GM12878 (cell line): ENCODE measurements around the gene TRIM17. TPM values are rescaled to one million over a fixed set of nuclear protein-coding genes. Genes with fewer than 3 reads are reported as not detected.
A peak's percentile ranks its signal among the peaks of the same experiment; 100 is the strongest.

ENCODE experiments used
- ATAC-seq: fragments of 200-7000 bp; cut with Tn5 transposase; 3 replicates; pipeline ENCODE4 v1.9.1; 2020; ENCODE audit warnings: mild to moderate bottlenecking, moderate library complexity
- BruUV-seq: library from RNA; stranded (reverse); fragments of 400-500 nt; replicated peaks from 2 replicates; lab custom pipeline; 2021; lab: Mats Ljungman, UMichigan
- CTCF ChIA-PET: fragments of 300-600 bp; sonication (Branson Sonifier 250); formaldehyde crosslinking; extraction: SDS; loops from one replicate; lab custom pipeline; 2021; ENCODE audit warnings: inconsistent platforms; lab: Yijun Ruan, JAX
- POLR2A ChIA-PET: fragments of 350-600 bp; formaldehyde crosslinking; extraction: SDS; loops from one replicate; lab custom pipeline; 2021; ENCODE audit warnings: inconsistent platforms; lab: Charles Lee
- RAD21 ChIA-PET: fragments of 300-600 bp; sonication (Branson Sonifier 250); formaldehyde crosslinking; loops from one replicate; lab custom pipeline; 2023; ENCODE audit warnings: antibody characterized with exemption; ENCODE audit not compliant: unreplicated experiment; lab: Charles Lee
- SMC1A ChIA-PET: fragments of 300-600 bp; sonication (Branson Sonifier 250); formaldehyde crosslinking; loops from one replicate; lab custom pipeline; 2023; ENCODE audit not compliant: unreplicated experiment, uncharacterized antibody; lab: Charles Lee
- DNase-seq: peaks from one replicate; pipeline ENCODE4 v3.0.0-alpha.2; 2011; ENCODE audit warnings: low read depth, low spot score
- FAIRE-seq: peaks from 3 replicates; lab custom pipeline; 2011; peaks lifted over from hg19 to GRCh38; lab: Jason Lieb, UNC
- H2AFZ ChIP-seq: 2 replicates; pipeline ENCODE4 v1.6.0; 2011; ENCODE audit warnings: low read depth, low read length, control low read depth; ENCODE audit not compliant: control insufficient read depth
- H3K27ac ChIP-seq: 2 replicates; pipeline ENCODE4 v1.5.1; 2011; ENCODE audit warnings: control low read depth; ENCODE audit not compliant: control insufficient read depth, insufficient read depth
- H3K27me3 ChIP-seq, 2 experiments: replicated peaks in 1 of 2; 2 replicates each; pipeline versions ENCODE4 v1.6.0 to v1.6.1; 2011; ENCODE audit warnings: low read length in 1 of 2; ENCODE audit not compliant: control insufficient read depth in 2 of 2, insufficient read depth in 2 of 2
- H3K36me3 ChIP-seq, 2 experiments: 2 replicates each; pipeline ENCODE4 v1.5.1; 2011; ENCODE audit warnings: low read length in 1 of 2; ENCODE audit not compliant: control insufficient read depth in 2 of 2, insufficient read depth in 2 of 2
- H3K4me1 ChIP-seq: 2 replicates; pipeline ENCODE4 v1.6.1; 2011; ENCODE audit warnings: mild to moderate bottlenecking, low read length, moderate library complexity, mixed read lengths; ENCODE audit not compliant: control insufficient read depth, insufficient read depth
- H3K4me2 ChIP-seq: 2 replicates; pipeline ENCODE4 v1.6.0; 2011; ENCODE audit warnings: control low read depth; ENCODE audit not compliant: control insufficient read depth, insufficient read depth
- H3K4me3 ChIP-seq: fragments of 200-600 bp; sonication (generic); 2 replicates; pipeline ENCODE4 v1.5.1; 2016
- H3K79me2 ChIP-seq: 2 replicates; pipeline ENCODE4 v1.6.0; 2011; ENCODE audit warnings: low read length; ENCODE audit not compliant: control insufficient read depth, insufficient read depth
- H3K9ac ChIP-seq: 2 replicates; pipeline ENCODE4 v1.8.0; 2011; ENCODE audit warnings: low read length, control low read depth, mixed read lengths; ENCODE audit not compliant: control insufficient read depth, insufficient read depth
- H3K9me3 ChIP-seq: replicated peaks from 3 replicates; pipeline ENCODE4 v1.5.1; 2011; ENCODE audit warnings: mild to moderate bottlenecking, low read length; ENCODE audit not compliant: control insufficient read depth, insufficient read depth
- H4K20me1 ChIP-seq: 2 replicates; pipeline ENCODE4 v1.6.0; 2011; ENCODE audit not compliant: control insufficient read depth, insufficient read depth
- ASH2L ChIP-seq: fragments of 300-600, 200-600 bp; sonication (generic); IDR thresholded peaks from 2 replicates; pipeline ENCODE4 v1.6.1; 2017; ENCODE audit warnings: low read depth, mild to moderate bottlenecking, borderline replicate concordance
- FOXM1 ChIP-seq: IDR thresholded peaks from 2 replicates; pipeline ENCODE4 v1.6.1; 2012; ENCODE audit warnings: low read depth, mild to moderate bottlenecking, inconsistent platforms, low read length, moderate library complexity
- IRF4 ChIP-seq: IDR thresholded peaks from 2 replicates; pipeline ENCODE4 v1.6.1; 2011; ENCODE audit warnings: low read depth, low read length
- WGBS: methylation state at CpG from one replicate; pipeline ENCODE4 v1.1.6; 2016; ENCODE audit warnings: low lambda C conversion rate; ENCODE audit not compliant: insufficient replicate concordance, insufficient coverage; ENCODE audit errors: missing lambda C conversion rate; 5-methylcytosine and 5-hydroxymethylcytosine counted together
- in situ Hi-C: fragments of 300-500 bp; cut with MboI; formaldehyde crosslinking; loops from 9 replicates; pipeline ENCODE4 v1.14.3; 2018; ENCODE audit warnings: mixed read lengths
- intact Hi-C: fragments of 100-400 bp; cut with micrococcal nuclease; formaldehyde crosslinking; loops from one replicate; pipeline ENCODE4 v1.14.2; 2022; ENCODE audit not compliant: unreplicated experiment
- polyA plus RNA-seq, 11 experiments: library from polyadenylated mRNA; depleted of rRNA in 4 of 11; unstranded in 6 of 11; stranded (reverse) in 5 of 11; fragments of >200 nt; fragmentation: Nextera tagmentation in 4 of 11; fragmentation: Illumina TruSeq in 1 of 11; extraction: Ambion mirVana in 4 of 11; extraction: Trizol in 1 of 11; gene quantifications; 1 replicate in 1 of 11; 2 replicates in 10 of 11; pipeline versions ENCODE4 v1.2.1 to v1.2.3, GENCODE V29; 2011 to 2016; ENCODE audit warnings: inconsistent platforms in 2 of 11, missing spikeins in 2 of 11, low read depth in 1 of 11
- total RNA-seq, 4 experiments: library from RNA; depleted of rRNA in 3 of 4; stranded (reverse); fragments of >200 nt in 3 of 4; fragmentation: Illumina TruSeq in 1 of 4; extraction: Trizol in 1 of 4; gene quantifications; 2 replicates each; pipeline versions ENCODE4 v1.2.1 to v1.2.3, GENCODE V29; 2013 to 2021
- TF ChIP-seq, protein P1 (sequence below): fragments of 450-650 bp; IDR thresholded peaks from 2 replicates; pipeline ENCODE4 v1.6.1; 2017; ENCODE audit warnings: mild to moderate bottlenecking
- TF ChIP-seq, protein P2 (sequence below): fragments of 450-650 bp; IDR thresholded peaks from 2 replicates; pipeline ENCODE4 v1.6.1; 2014; ENCODE audit warnings: mild to moderate bottlenecking

The TRIM17 gene
- total and polyA plus RNA-seq, 10 of the 15 experiments (the other 5 are each of a cell fraction or from before 2014, with no cell fraction given): 0.16 to 0.32 TPM; not detected in 8

DNA sequence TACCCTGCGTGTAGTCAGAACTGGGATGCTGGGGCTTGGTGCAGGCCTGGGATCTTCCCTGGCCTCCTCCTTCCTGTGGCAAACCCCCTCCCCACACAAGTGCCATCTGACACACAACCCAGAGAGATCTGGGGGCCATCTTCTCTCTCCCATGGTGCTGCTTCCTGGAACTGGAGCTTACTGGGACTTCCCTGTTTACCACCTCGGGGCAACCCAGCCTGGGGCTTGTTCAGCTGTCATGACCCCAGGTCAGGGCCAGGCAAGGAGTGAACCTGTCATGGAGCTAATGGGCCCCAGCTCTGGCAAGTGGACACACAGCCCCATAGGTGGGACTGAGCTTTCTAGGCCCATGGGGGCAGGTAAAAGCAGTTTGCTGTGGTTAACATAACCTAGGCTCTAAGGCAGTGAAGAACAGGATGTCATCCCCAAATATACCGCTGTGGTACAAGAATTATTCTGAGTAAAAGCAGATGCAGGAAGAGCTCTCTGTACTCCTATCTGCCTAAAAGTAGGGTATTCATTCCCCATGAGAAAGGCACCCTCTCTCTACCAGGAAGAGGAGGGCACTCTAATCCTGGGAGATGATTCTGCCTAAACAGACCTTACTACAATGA is 12.4 kb downstream of the TRIM17 start:
- no peaks in the 10 kb centered on the region for H3K27me3 ChIP-seq
- H3K36me3 ChIP-seq: peaks cover 9 to 10% of the 10 kb centered on the region in 2 experiments; a peak in 3 of 4 replicates
- peaks cover 48% of the 10 kb centered on the region for H3K79me2 ChIP-seq
- H3K4me2 ChIP-seq: peak overlapping the region; percentile 70
- no peaks in the 10 kb centered on the region for H4K20me1 ChIP-seq
- H3K27ac ChIP-seq: peak overlapping the region; percentile 27; the same call in 1 of the 2 replicates
- DNase-seq: no peak
- peak; percentile 70 for FAIRE-seq
- H3K9me3 ChIP-seq: no peaks in the 10 kb centered on the region
- ATAC-seq: no peak
- intact Hi-C loops (no loop called here), in situ Hi-C loops (no loop called here)
- ChIA-PET CTCF (interaction anchor here (1.5 kb wide), 1 partner anchor 273 kb away, joined by 4 read pairs; no protein-coding TSS in a partner anchor), POLR2A (interaction anchor here (1.7 kb wide), 1 partner anchor 238 kb away, joined by 6 read pairs; no protein-coding TSS in a partner anchor), SMC1A (no interaction called here), RAD21 (interaction anchor here (1.3 kb wide), 1 partner anchor 237 kb away, joined by 3 read pairs; no protein-coding TSS in a partner anchor)
- no peak for TF ChIP-seq IRF4
- no peak for TF ChIP-seq FOXM1
- TF ChIP-seq ASH2L: no peak
- TF ChIP-seq, protein P1, sequence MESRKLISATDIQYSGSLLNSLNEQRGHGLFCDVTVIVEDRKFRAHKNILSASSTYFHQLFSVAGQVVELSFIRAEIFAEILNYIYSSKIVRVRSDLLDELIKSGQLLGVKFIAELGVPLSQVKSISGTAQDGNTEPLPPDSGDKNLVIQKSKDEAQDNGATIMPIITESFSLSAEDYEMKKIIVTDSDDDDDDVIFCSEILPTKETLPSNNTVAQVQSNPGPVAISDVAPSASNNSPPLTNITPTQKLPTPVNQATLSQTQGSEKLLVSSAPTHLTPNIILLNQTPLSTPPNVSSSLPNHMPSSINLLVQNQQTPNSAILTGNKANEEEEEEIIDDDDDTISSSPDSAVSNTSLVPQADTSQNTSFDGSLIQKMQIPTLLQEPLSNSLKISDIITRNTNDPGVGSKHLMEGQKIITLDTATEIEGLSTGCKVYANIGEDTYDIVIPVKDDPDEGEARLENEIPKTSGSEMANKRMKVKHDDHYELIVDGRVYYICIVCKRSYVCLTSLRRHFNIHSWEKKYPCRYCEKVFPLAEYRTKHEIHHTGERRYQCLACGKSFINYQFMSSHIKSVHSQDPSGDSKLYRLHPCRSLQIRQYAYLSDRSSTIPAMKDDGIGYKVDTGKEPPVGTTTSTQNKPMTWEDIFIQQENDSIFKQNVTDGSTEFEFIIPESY: no peak
- TF ChIP-seq, protein P2, sequence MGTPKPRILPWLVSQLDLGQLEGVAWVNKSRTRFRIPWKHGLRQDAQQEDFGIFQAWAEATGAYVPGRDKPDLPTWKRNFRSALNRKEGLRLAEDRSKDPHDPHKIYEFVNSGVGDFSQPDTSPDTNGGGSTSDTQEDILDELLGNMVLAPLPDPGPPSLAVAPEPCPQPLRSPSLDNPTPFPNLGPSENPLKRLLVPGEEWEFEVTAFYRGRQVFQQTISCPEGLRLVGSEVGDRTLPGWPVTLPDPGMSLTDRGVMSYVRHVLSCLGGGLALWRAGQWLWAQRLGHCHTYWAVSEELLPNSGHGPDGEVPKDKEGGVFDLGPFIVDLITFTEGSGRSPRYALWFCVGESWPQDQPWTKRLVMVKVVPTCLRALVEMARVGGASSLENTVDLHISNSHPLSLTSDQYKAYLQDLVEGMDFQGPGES: no peak
- no peak overlapping the region for H2AFZ ChIP-seq
- peak overlapping the region; percentile 8; the same call in 1 of the 2 replicates for H3K9ac ChIP-seq
- H3K4me3 ChIP-seq: peak overlapping the region; percentile 97
- WGBS: 7% methylated on average over 3 of the region's 3 CpGs
- no TSS peak for BruUV-seq
- H3K4me1 ChIP-seq: peaks cover 4% of the 10 kb centered on the region; the same call in 1 of the 2 replicates
